H1 (cell line): ENCODE results near the gene ARL2BP. TPM values are rescaled to one million over a fixed set of nuclear protein-coding genes. Genes with fewer than 3 reads are reported as not detected.

ENCODE experiments used
- CTCF ChIA-PET: fragments of 300-600 bp; sonication (Branson Sonifier 250); formaldehyde crosslinking; loops from one replicate; lab custom pipeline; 2021; ENCODE audit not compliant: partially characterized antibody; lab: Charles Lee
- POLR2A ChIA-PET: fragments of 300-600 bp; sonication (Branson Sonifier 250); formaldehyde crosslinking; loops from one replicate; lab custom pipeline; 2021; ENCODE audit warnings: inconsistent platforms; ENCODE audit not compliant: partially characterized antibody; lab: Charles Lee
- DNase-seq, 2 experiments: peaks; one replicate each; pipeline versions ENCODE4 v3.0.0 to v3.0.0-alpha.2; 2010 to 2022; ENCODE audit warnings: low spot score in 2 of 2, low read depth in 1 of 2, mixed read lengths in 1 of 2
- FAIRE-seq: peaks from 2 replicates; lab custom pipeline; 2011; peaks lifted over from hg19 to GRCh38; lab: Jason Lieb, UNC
- H2AFZ ChIP-seq: 2 replicates; pipeline ENCODE4 v1.8.1; 2012; ENCODE audit warnings: low read length, inconsistent platforms
- H2AK5ac ChIP-seq: 2 replicates; pipeline ENCODE4 v1.6.1; 2013; ENCODE audit warnings: low read depth, low read length
- H2BK120ac ChIP-seq: replicated peaks from 2 replicates; pipeline ENCODE3; 2013; ENCODE audit warnings: low read depth, low read length, inconsistent platforms
- H2BK12ac ChIP-seq: 2 replicates; pipeline ENCODE4 v1.6.1; 2013; ENCODE audit warnings: low read depth, low read length
- H2BK15ac ChIP-seq: 2 replicates; pipeline ENCODE4 v1.6.1; 2013; ENCODE audit warnings: low read length
- H2BK20ac ChIP-seq: 2 replicates; pipeline ENCODE4 v1.6.1; 2013; ENCODE audit warnings: low read length
- H2BK5ac ChIP-seq: 2 replicates; pipeline ENCODE4 v1.6.1; 2013; ENCODE audit warnings: low read depth, low read length
- H3K14ac ChIP-seq: 2 replicates; pipeline ENCODE4 v1.6.1; 2013; ENCODE audit warnings: inconsistent platforms; ENCODE audit not compliant: insufficient read length
- H3K18ac ChIP-seq: 2 replicates; pipeline ENCODE4 v1.6.1; 2013; ENCODE audit warnings: low read length; ENCODE audit errors: extremely low read depth
- H3K23ac ChIP-seq: 2 replicates; pipeline ENCODE4 v1.6.1; 2013; ENCODE audit warnings: inconsistent platforms; ENCODE audit not compliant: insufficient read length
- H3K23me2 ChIP-seq: 2 replicates; pipeline ENCODE4 v1.6.1; 2013; ENCODE audit warnings: low read depth, low read length
- H3K27ac ChIP-seq: 2 replicates; pipeline ENCODE4 v1.6.1; 2011; ENCODE audit warnings: low read depth, low read length, inconsistent platforms
- H3K27me3 ChIP-seq, 4 experiments: replicated peaks in 1 of 4; 1 replicate in 1 of 4; 2 replicates in 3 of 4; pipeline versions ENCODE4 v1.6.1 to v1.8.1; 2011 to 2013; ENCODE audit warnings: low read length in 3 of 4, mild to moderate bottlenecking in 3 of 4, inconsistent platforms in 2 of 4, mixed read lengths in 2 of 4, moderate library complexity in 1 of 4; ENCODE audit not compliant: control insufficient read depth in 3 of 4, insufficient read depth in 3 of 4; ENCODE audit errors: extremely low read depth in 1 of 4
- H3K36me3 ChIP-seq, 4 experiments: 2 replicates each; pipeline versions ENCODE4 v1.6.1 to v1.8.1; 2011 to 2013; ENCODE audit warnings: mild to moderate bottlenecking in 4 of 4, low read length in 3 of 4, moderate library complexity in 2 of 4, control low read depth in 1 of 4, inconsistent platforms in 1 of 4; ENCODE audit not compliant: insufficient read depth in 4 of 4, control insufficient read depth in 2 of 4
- H3K4ac ChIP-seq: replicated peaks from 2 replicates; pipeline ENCODE3; 2013; ENCODE audit warnings: low read length, low read depth, mixed read lengths, inconsistent platforms; ENCODE audit not compliant: insufficient read length
- H3K4me1 ChIP-seq, 4 experiments: replicated peaks in 1 of 4; 1 replicate in 1 of 4; 2 replicates in 3 of 4; pipeline versions ENCODE4 v1.6.1 to v1.8.1; 2011 to 2013; ENCODE audit warnings: low read length in 3 of 4, inconsistent platforms in 2 of 4, mixed read lengths in 1 of 4; ENCODE audit not compliant: insufficient read depth in 4 of 4, control insufficient read depth in 3 of 4
- H3K4me2 ChIP-seq, 2 experiments: 2 replicates each; pipeline versions ENCODE4 v1.6.1 to v1.8.1; 2011 to 2013; ENCODE audit warnings: low read depth in 2 of 2, low read length in 2 of 2, control low read depth in 1 of 2, inconsistent platforms in 1 of 2, mild to moderate bottlenecking in 1 of 2; ENCODE audit not compliant: insufficient read depth in 1 of 2
- H3K4me3 ChIP-seq, 4 experiments: fragments of 200-600, 300-600 bp in 1 of 4; sonication (generic), shearing (Covaris generic), sonication (Bioruptor Twin) in 1 of 4; 2 replicates each; pipeline versions ENCODE4 v1.5.1 to v1.8.1; 2011 to 2016; ENCODE audit warnings: low read length in 4 of 4, low read depth in 3 of 4, control low read depth in 2 of 4, inconsistent platforms in 2 of 4, mild to moderate bottlenecking in 2 of 4, mixed read lengths in 1 of 4, moderate library complexity in 1 of 4; ENCODE audit not compliant: insufficient read depth in 2 of 4; ENCODE audit errors: extremely low read depth in 1 of 4
- H3K56ac ChIP-seq: replicated peaks from 2 replicates; pipeline ENCODE3; 2013; ENCODE audit warnings: low read depth, mild to moderate bottlenecking, mixed read lengths, low read length, inconsistent platforms; ENCODE audit not compliant: insufficient read length
- H3K79me1 ChIP-seq: 2 replicates; pipeline ENCODE4 v1.6.1; 2013; ENCODE audit warnings: low read depth, low read length, control low read depth
- H3K79me2 ChIP-seq, 2 experiments: 2 replicates each; pipeline versions ENCODE4 v1.6.1 to v1.8.1; 2012 to 2013; ENCODE audit warnings: low read length in 2 of 2, mild to moderate bottlenecking in 2 of 2, inconsistent platforms in 1 of 2; ENCODE audit not compliant: insufficient read depth in 2 of 2, control insufficient read depth in 1 of 2
- H3K9ac ChIP-seq, 4 experiments: replicated peaks in 1 of 4; 1 replicate in 1 of 4; 2 replicates in 3 of 4; pipeline versions ENCODE4 v1.6.1 to v1.8.1; 2011 to 2013; ENCODE audit warnings: low read depth in 3 of 4, low read length in 3 of 4, control low read depth in 2 of 4, mild to moderate bottlenecking in 2 of 4, moderate library complexity in 2 of 4, inconsistent platforms in 1 of 4; ENCODE audit errors: extremely low read depth in 1 of 4
- H3K9me3 ChIP-seq, 2 experiments: 2 replicates each; pipeline versions ENCODE4 v1.6.1 to v1.8.1; 2012 to 2013; ENCODE audit warnings: mild to moderate bottlenecking in 2 of 2, moderate library complexity in 2 of 2, control low read depth in 1 of 2, inconsistent platforms in 1 of 2, low read depth in 1 of 2, low read length in 1 of 2, mixed read lengths in 1 of 2; ENCODE audit not compliant: insufficient read depth in 2 of 2
- H4K20me1 ChIP-seq, 2 experiments: replicated peaks in 1 of 2; 2 replicates each; pipeline versions ENCODE3 to v1.8.1; 2011 to 2013; ENCODE audit warnings: inconsistent platforms in 2 of 2, low read length in 2 of 2, mild to moderate bottlenecking in 1 of 2; ENCODE audit not compliant: insufficient read depth in 2 of 2, control insufficient read depth in 1 of 2
- H4K5ac ChIP-seq: 2 replicates; pipeline ENCODE4 v1.6.1; 2013; ENCODE audit warnings: low read length, low read depth, mixed read lengths, inconsistent platforms; ENCODE audit not compliant: insufficient read length
- H4K8ac ChIP-seq: 2 replicates; pipeline ENCODE4 v1.8.0; 2013; ENCODE audit warnings: mild to moderate bottlenecking, moderate library complexity, low read length, inconsistent platforms; ENCODE audit not compliant: insufficient read depth; ENCODE audit errors: extremely low read depth
- H4K91ac ChIP-seq: replicated peaks from 2 replicates; pipeline ENCODE3; 2013; ENCODE audit warnings: low read length, mixed read lengths, inconsistent platforms; ENCODE audit not compliant: insufficient read length
- CBX8 ChIP-seq: fragments of 300-800, 300-1000 bp; sonication (generic); IDR thresholded peaks from 2 replicates; pipeline ENCODE4 v1.7.1; 2016; ENCODE audit warnings: low read depth, low read length, borderline replicate concordance
- CTCF ChIP-seq, 3 experiments: IDR thresholded peaks; 1 replicate in 2 of 3; 2 replicates in 1 of 3; pipeline versions ENCODE4 v1.5.1 to v1.6.1; 2011; ENCODE audit warnings: low read length in 3 of 3, mild to moderate bottlenecking in 3 of 3, inconsistent platforms in 2 of 3, low read depth in 1 of 3, moderate library complexity in 1 of 3; ENCODE audit not compliant: insufficient read depth in 1 of 3; ENCODE audit errors: control extremely low read depth in 1 of 3
- GTF2F1 ChIP-seq: IDR thresholded peaks from 2 replicates; pipeline ENCODE4 v1.6.1; 2012; ENCODE audit warnings: low read depth, low read length, improper control_type of control experiment, borderline replicate concordance
- RFX5 ChIP-seq: IDR thresholded peaks from 2 replicates; pipeline ENCODE4 v1.6.1; 2011; ENCODE audit warnings: low read depth, low read length, improper control_type of control experiment, borderline replicate concordance
- RNF2 ChIP-seq: fragments of 200-900, 300-1000 bp; sonication (generic); IDR thresholded peaks from 2 replicates; pipeline ENCODE4 v1.7.1; 2016; ENCODE audit warnings: borderline replicate concordance, low read depth, mild to moderate bottlenecking, antibody characterized with exemption, low read length; ENCODE audit not compliant: poor library complexity, severe bottlenecking; ENCODE audit errors: missing control alignments
- RXRA ChIP-seq: IDR thresholded peaks from 2 replicates; pipeline ENCODE4 v1.6.1; 2011; ENCODE audit warnings: low read depth, mild to moderate bottlenecking, low read length, moderate library complexity; ENCODE audit not compliant: insufficient read depth
- SIRT6 ChIP-seq: IDR thresholded peaks from one replicate; pipeline ENCODE4 v1.7.1; 2012; ENCODE audit warnings: low read length, inconsistent platforms
- TAF1 ChIP-seq: IDR thresholded peaks from 2 replicates; pipeline ENCODE4 v1.6.1; 2011; ENCODE audit warnings: mild to moderate bottlenecking, low read depth, low read length
- WGBS, 2 experiments: shearing (Covaris generic) in 1 of 2; methylation state at CpG; one replicate each; pipeline versions ENCODE4 v1.1.6 to v1.1.7; 2013 to 2015; ENCODE audit warnings: low lambda C conversion rate in 2 of 2, mixed read lengths in 2 of 2, inconsistent platforms in 1 of 2, low coverage in 1 of 2, missing lambda C conversion rate in 1 of 2; ENCODE audit not compliant: insufficient replicate concordance in 2 of 2, insufficient coverage in 1 of 2, insufficient read length in 1 of 2; ENCODE audit errors: extremely low coverage in 1 of 2, missing lambda C conversion rate in 1 of 2; 5-methylcytosine and 5-hydroxymethylcytosine counted together
- polyA plus RNA-seq, 7 experiments: library from polyadenylated mRNA; depleted of rRNA in 3 of 7; stranded (reverse) in 5 of 7; unstranded in 2 of 7; fragments of >200 nt in 5 of 7; fragments of 200-250 nt in 2 of 7; gene quantifications; 1 replicate in 5 of 7; 2 replicates in 1 of 7; 4 replicates in 1 of 7; pipeline versions ENCODE4 v1.2.1 to v1.2.3, GENCODE V29; 2011 to 2013; ENCODE audit warnings: missing spikeins in 2 of 7, mixed read lengths in 2 of 7
- total RNA-seq: library from RNA; stranded (reverse); fragmentation: NEBNext Ultra II Directional; extraction: Animal tissue kit (Norgen Biotek cat#: 25700); gene quantifications from 2 replicates; pipeline ENCODE4 v1.2.1, GENCODE V29; 2021

ARL2BP gene
- total and polyA plus RNA-seq, 2 of the 8 experiments (the other 6 are each of a cell fraction or from before 2014, with no cell fraction given): 13.6 to 18.3 TPM

DNA sequence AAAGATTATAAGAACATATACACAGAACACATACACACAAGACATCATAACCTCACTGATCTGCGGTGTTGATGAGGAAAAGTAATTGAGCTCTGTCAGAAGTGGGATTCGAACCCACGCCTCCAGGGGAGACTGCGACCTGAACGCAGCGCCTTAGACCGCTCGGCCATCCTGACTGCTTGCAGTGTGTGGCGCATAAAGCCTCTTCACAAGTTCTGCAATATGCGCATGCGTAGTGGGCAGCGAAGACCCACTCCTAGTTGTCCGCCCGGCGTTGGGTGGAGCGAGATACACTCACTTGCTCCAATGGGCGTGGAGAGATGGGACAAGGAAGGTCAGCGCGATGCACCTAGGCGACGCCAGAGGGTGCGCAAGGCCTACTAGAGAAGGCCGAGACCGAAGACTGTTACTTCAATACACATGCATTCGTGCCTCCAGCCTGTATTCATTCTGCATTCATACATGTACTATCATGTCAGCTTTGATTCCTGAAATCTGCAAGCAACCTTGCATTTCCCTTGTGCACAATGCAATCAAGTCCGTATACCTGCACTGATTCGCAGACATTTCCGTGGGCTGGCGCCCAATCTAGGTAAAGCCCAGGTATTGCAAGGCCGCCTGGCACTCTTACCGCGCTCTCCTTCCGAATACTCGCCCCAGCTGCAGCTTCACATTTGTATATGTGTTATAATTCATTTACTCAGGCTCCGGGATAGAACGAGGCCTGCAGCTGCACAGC is 55.5 kb downstream of the ARL2BP start:
- CTCF ChIA-PET: interaction anchor here (0.6 to 18.2 kb wide), 26 partner anchors 8 to 338 kb away, joined by 3 to 513 read pairs (median 4); partner anchors contain the start of gene CCL17
- peak overlapping the region; percentile 99 for H2AFZ ChIP-seq
- no peaks in the 10 kb centered on the region for H3K79me2 ChIP-seq
- TF ChIP-seq CTCF (IDR thresholded peaks at IDR 0.05; ENCODE audit: control extremely low read depth in 1 of 3, insufficient read depth in 1 of 3, low read depth in 1 of 3, low read length in 3 of 3) (peak; percentile 92 to 100 (median 98)), RXRA (no peak), SIRT6 (no peak), CBX8 (no peak), RNF2 (no peak), GTF2F1 (peak; percentile 79), TAF1 (0 out of 2 replicates have a peak, but pooled peaks have one; percentile 13), RFX5 (no peak)

More for the DNA sequence above, 55.5 kb downstream of the ARL2BP start:
- Histone ChIP-seq H3K18ac (no peak overlapping the region), H3K4me1 (peaks cover 0 to 5% (median 2%) of the 10 kb centered on the region in 4 experiments; a peak in 3 of 7 replicates), H2BK120ac (no peak overlapping the region), H3K4me2 (peak overlapping the region; percentile 53 to 91), H2BK15ac (no peak overlapping the region), H3K27me3 (peaks cover 0 to 6% (median 2%) of the 10 kb centered on the region in 4 experiments; a peak in 2 of 7 replicates), H3K4ac (no peak overlapping the region), H2BK5ac (peak overlapping the region; percentile 9; the same call in 1 of the 2 replicates), H3K36me3 (no peaks in the 10 kb centered on the region), H4K20me1 (no peaks in the 10 kb centered on the region), H4K8ac (no peak overlapping the region), H4K5ac (no peak overlapping the region), H3K56ac (no peak overlapping the region), H2BK20ac (no peak overlapping the region), H3K9ac (peak overlapping the region in 1 of 4 experiments; percentile 28; a peak in 2 of 7 replicates), H3K14ac (no peak overlapping the region), H3K23me2 (peaks cover 6% of the 10 kb centered on the region; the same call in 1 of the 2 replicates), H4K91ac (peak overlapping the region; percentile 8), H3K4me3 (peak overlapping the region; percentile 76 to 90 (median 82)), H2AK5ac (no peak overlapping the region), H2BK12ac (0 out of 2 replicates have a peak overlapping the region, but pooled peaks have one; percentile 32), H3K79me1 (no peaks in the 10 kb centered on the region), H3K9me3 (no peaks in the 10 kb centered on the region), H3K23ac (no peak overlapping the region), H3K27ac (no peak overlapping the region)
- DNase-seq: peak; percentile 98 to 100
- 2% methylated on average over 36 of the region's 36 CpGs; no CpG with 5 or more reads in 1 of the 2 experiments for WGBS, 2 experiments
- POLR2A ChIA-PET: interaction anchor here (0.9 to 5.0 kb wide), 5 partner anchors 17 to 225 kb away, joined by 3 to 47 read pairs (median 4); partner anchors contain the start of genes POLR2C, PSME3IP1 and RSPRY1
- FAIRE-seq: peak; percentile 95
